ENCODE results near the gene FKBP1B.

FKBP1B gene

DNA sequence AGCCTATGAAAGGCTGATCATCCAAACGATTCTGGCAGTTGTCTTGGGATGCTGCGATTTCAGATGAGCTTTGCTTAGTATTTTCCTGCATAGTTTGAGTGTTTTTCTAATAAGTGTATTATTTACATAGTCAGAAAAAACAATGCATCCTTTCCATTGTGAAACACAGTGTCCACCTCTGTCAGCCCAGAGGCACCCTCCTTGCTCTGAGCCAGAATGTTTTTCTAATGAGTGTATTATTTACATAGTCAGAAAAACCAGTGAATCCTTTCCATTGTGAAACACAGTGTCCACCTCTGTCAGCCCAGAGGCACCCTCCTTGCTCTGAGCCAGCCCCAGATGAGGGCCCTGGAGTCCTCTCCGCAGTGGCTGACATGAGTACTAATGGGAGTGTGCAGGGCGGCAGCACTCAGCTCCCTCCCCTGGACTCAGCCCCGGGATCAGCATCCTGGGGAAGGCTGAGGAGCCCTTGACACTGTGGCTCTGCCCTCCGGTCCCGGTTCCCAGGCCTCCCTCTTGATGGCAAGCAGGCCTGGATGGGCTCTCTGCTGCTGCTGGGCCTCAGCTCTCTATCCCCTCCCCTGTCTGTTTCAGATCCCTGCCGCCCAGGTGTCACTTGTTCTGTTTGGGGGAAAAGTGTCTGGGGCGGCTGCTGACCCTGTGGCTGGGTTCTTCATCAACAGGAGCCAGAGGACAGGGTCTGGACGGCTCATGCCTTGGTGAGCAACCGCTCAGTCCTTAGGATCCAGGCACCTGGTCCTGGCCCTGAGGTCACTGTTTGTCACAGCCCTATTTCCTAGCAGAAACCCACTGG lies 33.8 kb upstream of the FKBP1B start:
- H3K4me1 ChIP-seq (ENCODE audit: insufficient read depth, low read length) = peaks cover 15% of the 10 kb centered on the region; the same call in 1 of the 2 replicates
- WGBS = 61% methylated on average over 11 of the region's 11 CpGs
- H3K9me3 ChIP-seq (ENCODE audit: insufficient read depth, low read depth, low read length) = no peaks in the 10 kb centered on the region
- H3K4me3 ChIP-seq (ENCODE audit: low read length) = no peak overlapping the region
- no peaks in the 10 kb centered on the region for H3K36me3 ChIP-seq (ENCODE audit: insufficient read depth, low read length)
- no peak overlapping the region for H3K9ac ChIP-seq (ENCODE audit: low read depth, low read length)
- peak overlapping the region; percentile 40; the same call in 1 of the 2 replicates for H3K27ac ChIP-seq (ENCODE audit: low read depth, low read length)
- peaks cover 2% of the 10 kb centered on the region; the same call in 1 of the 2 replicates for H3K27me3 ChIP-seq (ENCODE audit: insufficient read depth, low read length)

GRCh38 chr2:24016376-24016761 lies 33.2 kb upstream of the FKBP1B start:
- H3K9ac ChIP-seq (ENCODE audit: low read depth, low read length) = no peak overlapping the region
- H3K4me3 ChIP-seq (ENCODE audit: low read length) = no peak overlapping the region
- WGBS = 89% methylated on average over 9 of the region's 9 CpGs
- H3K36me3 ChIP-seq (ENCODE audit: insufficient read depth, low read length) = no peaks in the 10 kb centered on the region
- peaks cover 13% of the 10 kb centered on the region; the same call in 1 of the 2 replicates for H3K4me1 ChIP-seq (ENCODE audit: insufficient read depth, low read length)
- peak overlapping the region; percentile 40; the same call in 1 of the 2 replicates for H3K27ac ChIP-seq (ENCODE audit: low read depth, low read length)
- no peaks in the 10 kb centered on the region for H3K27me3 ChIP-seq (ENCODE audit: insufficient read depth, low read length)
- H3K9me3 ChIP-seq (ENCODE audit: insufficient read depth, low read depth, low read length) = no peaks in the 10 kb centered on the region

DNA sequence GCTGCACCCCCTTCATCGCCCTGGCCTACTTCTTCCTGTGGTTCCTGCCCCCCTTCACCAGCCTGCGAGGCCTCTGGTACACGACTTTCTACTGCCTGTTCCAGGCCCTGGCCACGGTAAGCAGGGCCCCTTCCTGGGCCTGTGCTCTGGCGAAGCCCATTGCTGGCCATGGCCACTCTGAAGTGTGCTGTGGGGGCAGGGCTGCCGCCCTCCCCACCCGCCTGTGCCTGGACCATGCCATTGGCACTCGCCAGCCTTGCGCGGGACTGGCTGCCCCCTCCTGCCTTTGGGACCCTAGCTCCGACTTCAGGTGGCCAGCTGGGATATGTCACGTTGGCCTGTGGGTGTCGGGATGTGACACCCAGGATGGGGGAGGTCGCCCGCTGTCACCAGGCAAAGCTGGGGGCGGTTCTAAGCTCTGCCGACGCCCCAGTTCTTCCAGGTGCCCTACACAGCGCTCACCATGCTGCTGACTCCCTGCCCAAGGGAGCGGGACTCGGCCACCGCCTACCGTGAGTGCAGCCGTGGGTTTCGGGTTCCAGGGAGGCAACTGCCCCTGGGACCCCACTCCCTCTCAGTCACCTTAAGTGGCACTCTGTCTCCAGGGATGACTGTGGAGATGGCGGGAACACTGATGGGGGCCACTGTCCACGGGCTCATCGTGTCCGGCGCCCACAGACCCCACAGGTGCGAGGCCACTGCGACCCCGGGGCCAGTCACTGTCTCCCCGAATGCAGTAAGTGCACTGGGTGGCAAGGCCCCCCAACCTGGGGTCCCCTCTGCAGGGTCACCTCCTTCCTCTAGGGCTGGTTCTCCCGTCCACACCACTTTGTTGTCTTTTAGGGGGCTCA lies 32.5 kb upstream of the FKBP1B start:
- H3K27ac ChIP-seq (ENCODE audit: low read depth, low read length) = no peak overlapping the region

DNA sequence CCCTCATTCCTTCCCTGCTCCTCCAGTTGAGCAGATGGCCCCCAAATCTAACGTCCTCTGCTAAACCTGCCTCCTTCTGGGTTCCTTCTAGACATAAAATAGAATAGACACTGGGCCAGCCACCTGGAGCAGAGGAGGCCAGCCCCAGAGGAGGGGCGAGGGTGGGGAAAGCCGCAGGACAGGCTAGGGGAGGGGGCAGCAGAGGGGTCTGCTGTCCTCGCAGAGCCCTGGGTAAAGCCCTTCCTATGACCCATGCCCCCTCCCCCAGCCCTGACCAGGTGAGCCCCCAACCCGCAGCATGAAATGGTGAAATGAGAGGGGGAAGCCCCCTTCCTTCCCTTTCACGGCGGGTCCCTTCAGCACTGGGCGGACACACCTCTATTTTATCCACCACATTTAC lies 31.8 kb upstream of the FKBP1B start:
- WGBS = 86% methylated on average over 7 of the region's 8 CpGs
- Histone ChIP-seq H3K4me1 (ENCODE audit: insufficient read depth, low read length) (peaks cover 13% of the 10 kb centered on the region; the same call in 1 of the 2 replicates), H3K27ac (ENCODE audit: low read depth, low read length) (no peak overlapping the region), H3K27me3 (ENCODE audit: insufficient read depth, low read length) (no peaks in the 10 kb centered on the region), H3K36me3 (ENCODE audit: insufficient read depth, low read length) (peaks cover 3% of the 10 kb centered on the region; the same call in 1 of the 2 replicates), H3K4me3 (ENCODE audit: low read length) (no peak overlapping the region), H3K9ac (ENCODE audit: low read depth, low read length) (no peak overlapping the region), H3K9me3 (ENCODE audit: insufficient read depth, low read depth, low read length) (no peaks in the 10 kb centered on the region)

More for the DNA sequence above, 32.5 kb upstream of the FKBP1B start:
- Histone ChIP-seq H3K9ac (ENCODE audit: low read depth, low read length) (no peak overlapping the region), H3K27me3 (ENCODE audit: insufficient read depth, low read length) (no peaks in the 10 kb centered on the region), H3K4me3 (ENCODE audit: low read length) (no peak overlapping the region), H3K4me1 (ENCODE audit: insufficient read depth, low read length) (peaks cover 13% of the 10 kb centered on the region; the same call in 1 of the 2 replicates), H3K9me3 (ENCODE audit: insufficient read depth, low read depth, low read length) (no peaks in the 10 kb centered on the region), H3K36me3 (ENCODE audit: insufficient read depth, low read length) (no peaks in the 10 kb centered on the region)
- 92% methylated on average over 35 of the region's 35 CpGs for WGBS

- H3K4me1 ChIP-seq (ENCODE audit: insufficient read depth, low read length) = peaks cover 13% of the 10 kb centered on the region; the same call in 1 of the 2 replicates
- no peaks in the 10 kb centered on the region for H3K9me3 ChIP-seq (ENCODE audit: insufficient read depth, low read depth, low read length)
- no peaks in the 10 kb centered on the region for H3K27me3 ChIP-seq (ENCODE audit: insufficient read depth, low read length)
- peaks cover 7% of the 10 kb centered on the region; the same call in 1 of the 2 replicates for H3K36me3 ChIP-seq (ENCODE audit: insufficient read depth, low read length)
- H3K9ac ChIP-seq (ENCODE audit: low read depth, low read length) = no peak overlapping the region
- H3K4me3 ChIP-seq (ENCODE audit: low read length) = no peak overlapping the region
- 83% methylated on average over 9 of the region's 9 CpGs for WGBS
- no peak overlapping the region for H3K27ac ChIP-seq (ENCODE audit: low read depth, low read length)
These were observed 31.3 kb upstream of the FKBP1B start for GRCh38 chr2:24018241-24018640.

GRCh38 chr2:24019729-24020128 lies 29.8 kb upstream of the FKBP1B start:
- Histone ChIP-seq H3K27ac (ENCODE audit: low read depth, low read length) (no peak overlapping the region), H3K27me3 (ENCODE audit: insufficient read depth, low read length) (no peaks in the 10 kb centered on the region)
- 97% methylated on average over 5 of the region's 5 CpGs for WGBS

GRCh38 chr2:24020244-24020643 lies 29.3 kb upstream of the FKBP1B start:
- Histone ChIP-seq H3K27ac (ENCODE audit: low read depth, low read length) (no peak overlapping the region), H3K36me3 (ENCODE audit: insufficient read depth, low read length) (peaks cover 14% of the 10 kb centered on the region; the same call in 1 of the 2 replicates), H3K9me3 (ENCODE audit: insufficient read depth, low read depth, low read length) (no peaks in the 10 kb centered on the region), H3K4me3 (ENCODE audit: low read length) (no peak overlapping the region), H3K27me3 (ENCODE audit: insufficient read depth, low read length) (no peaks in the 10 kb centered on the region), H3K4me1 (ENCODE audit: insufficient read depth, low read length) (peaks cover 23% of the 10 kb centered on the region), H3K9ac (ENCODE audit: low read depth, low read length) (no peak overlapping the region)
- 84% methylated on average over 4 of the region's 4 CpGs for WGBS

More at GRCh38 chr2:24019729-24020128, 29.8 kb upstream of the FKBP1B start:
- Histone ChIP-seq H3K9ac (ENCODE audit: low read depth, low read length) (no peak overlapping the region), H3K36me3 (ENCODE audit: insufficient read depth, low read length) (peaks cover 14% of the 10 kb centered on the region; the same call in 1 of the 2 replicates), H3K9me3 (ENCODE audit: insufficient read depth, low read depth, low read length) (no peaks in the 10 kb centered on the region), H3K4me3 (ENCODE audit: low read length) (no peak overlapping the region), H3K4me1 (ENCODE audit: insufficient read depth, low read length) (peaks cover 18% of the 10 kb centered on the region)

DNA sequence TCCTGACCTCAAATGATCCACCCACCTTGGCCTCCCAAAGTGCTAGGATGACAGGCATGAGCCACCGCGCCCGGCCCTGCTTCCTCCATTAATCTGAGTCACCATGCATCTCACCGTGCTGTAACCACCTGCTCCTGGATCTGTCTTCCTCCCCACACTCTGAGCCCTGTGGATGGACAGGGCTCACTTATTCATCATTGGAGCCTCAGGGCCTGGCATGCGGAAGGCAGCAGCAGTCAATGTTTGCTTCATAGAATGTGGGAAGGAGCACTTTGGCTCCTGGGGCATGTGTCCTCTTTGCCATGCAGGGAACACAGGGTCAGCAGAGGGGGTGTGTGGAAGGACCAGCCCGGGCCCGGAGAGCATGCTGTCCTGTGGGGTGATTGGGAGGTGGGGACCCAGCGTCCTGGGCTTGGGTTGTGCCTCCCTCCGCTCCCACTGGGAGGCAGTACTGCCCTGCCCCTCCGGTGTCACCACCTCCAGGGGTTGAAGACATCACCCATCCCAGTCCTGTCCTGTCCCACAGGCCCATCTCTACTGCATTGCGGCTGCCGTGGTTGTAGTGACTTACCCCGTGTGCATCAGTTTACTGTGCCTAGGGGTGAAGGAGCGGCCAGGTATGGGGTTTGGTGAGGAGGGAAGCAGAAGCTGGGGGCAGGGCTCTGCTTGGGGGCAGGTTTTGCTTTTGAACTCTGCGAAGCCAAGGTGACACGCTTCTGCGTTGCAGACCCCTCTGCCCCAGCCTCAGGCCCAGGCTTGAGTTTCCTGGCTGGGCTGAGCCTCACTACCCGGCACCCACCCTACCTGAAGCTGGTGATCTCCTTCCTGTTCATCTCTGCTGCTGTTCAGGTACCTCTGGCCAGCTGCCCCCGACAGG lies 28.2 kb upstream of the FKBP1B start:
- no peaks in the 10 kb centered on the region for H3K27me3 ChIP-seq (ENCODE audit: insufficient read depth, low read length)
- H3K36me3 ChIP-seq (ENCODE audit: insufficient read depth, low read length) = peaks cover 14% of the 10 kb centered on the region; the same call in 1 of the 2 replicates
- H3K27ac ChIP-seq (ENCODE audit: low read depth, low read length) = no peak overlapping the region
- no peak overlapping the region for H3K4me3 ChIP-seq (ENCODE audit: low read length)
- 80% methylated on average over 19 of the region's 19 CpGs for WGBS
- peaks cover 20% of the 10 kb centered on the region for H3K4me1 ChIP-seq (ENCODE audit: insufficient read depth, low read length)
- H3K9me3 ChIP-seq (ENCODE audit: insufficient read depth, low read depth, low read length) = no peaks in the 10 kb centered on the region
- H3K9ac ChIP-seq (ENCODE audit: low read depth, low read length) = no peak overlapping the region

- H3K4me3 ChIP-seq (ENCODE audit: low read length) = no peak overlapping the region
- H3K27ac ChIP-seq (ENCODE audit: low read depth, low read length) = no peak overlapping the region
- no peaks in the 10 kb centered on the region for H3K9me3 ChIP-seq (ENCODE audit: insufficient read depth, low read depth, low read length)
- no peaks in the 10 kb centered on the region for H3K27me3 ChIP-seq (ENCODE audit: insufficient read depth, low read length)
- H3K4me1 ChIP-seq (ENCODE audit: insufficient read depth, low read length) = peaks cover 26% of the 10 kb centered on the region
- H3K9ac ChIP-seq (ENCODE audit: low read depth, low read length) = no peak overlapping the region
- H3K36me3 ChIP-seq (ENCODE audit: insufficient read depth, low read length) = peaks cover 14% of the 10 kb centered on the region; the same call in 1 of the 2 replicates
- WGBS = 96% methylated on average over 14 of the region's 14 CpGs
These were observed 27.1 kb upstream of the FKBP1B start for GRCh38 chr2:24022324-24022974.

GRCh38 chr2:24022975-24023575 lies 26.5 kb upstream of the FKBP1B start:
- Histone ChIP-seq H3K9ac (ENCODE audit: low read depth, low read length) (no peak overlapping the region), H3K27ac (ENCODE audit: low read depth, low read length) (no peak overlapping the region), H3K4me3 (ENCODE audit: low read length) (no peak overlapping the region), H3K27me3 (ENCODE audit: insufficient read depth, low read length) (no peaks in the 10 kb centered on the region), H3K9me3 (ENCODE audit: insufficient read depth, low read depth, low read length) (no peaks in the 10 kb centered on the region), H3K36me3 (ENCODE audit: insufficient read depth, low read length) (peaks cover 14% of the 10 kb centered on the region; the same call in 1 of the 2 replicates), H3K4me1 (ENCODE audit: insufficient read depth, low read length) (peaks cover 30% of the 10 kb centered on the region)
- 88% methylated on average over 16 of the region's 16 CpGs for WGBS
